Stimulated activated CD8-positive, alpha-beta memory T cell treated with anti-CD3 and anti-CD28 coated beads, Interleukin-12 subunit alpha, Interleukin-12 subunit beta, amount 100 ng/mL, for 1 hour (primary cell): ENCODE results near the gene HEATR9.
"Not testable (repeated sequence)": the region's sequence is repeated elsewhere in the genome, so short reads cannot be mapped to it uniquely, and the experiment has no call there.

Source experiments
- DNase-seq: peaks from one replicate; pipeline ENCODE4 v3.0.0-alpha.2; 2020; ENCODE audit warnings: low read depth

HEATR9 gene

GRCh38 chr17:35868737-35869136 is at the start of gene HEATR9:
Gene HEATR9, minus strand, starts transcription at chr17:35868891. Its CDS starts 149 bp downstream, at chr17:35868742.
- no peak for DNase-seq

- no peak for DNase-seq
Observed at GRCh38 chr17:35917519-35918213, 49.0 kb upstream of the HEATR9 start.

- no peak for DNase-seq
Observed at GRCh38 chr17:35915153-35915964, 46.7 kb upstream of the HEATR9 start.

- DNase-seq, result no peak
Observed at GRCh38 chr17:35914354-35914753, 45.7 kb upstream of the HEATR9 start.

GRCh38 chr17:35913609-35914008 is 44.9 kb upstream of the HEATR9 start:
- no peak for DNase-seq

- DNase-seq, result no peak
Observed at GRCh38 chr17:35912942-35913341, 44.3 kb upstream of the HEATR9 start.

- no peak for DNase-seq
Observed at GRCh38 chr17:35912339-35912912, 43.7 kb upstream of the HEATR9 start.

GRCh38 chr17:35909408-35909807 is 40.7 kb upstream of the HEATR9 start:
- DNase-seq, result no peak

GRCh38 chr17:35907691-35908090 is 39.0 kb upstream of the HEATR9 start:
- no peak for DNase-seq

- no peak for DNase-seq
Observed at GRCh38 chr17:35906926-35907637, 38.4 kb upstream of the HEATR9 start.

- no peak for DNase-seq
Observed at GRCh38 chr17:35906191-35906925, 37.7 kb upstream of the HEATR9 start.

GRCh38 chr17:35903451-35903850 is 34.8 kb upstream of the HEATR9 start:
- DNase-seq, result no peak

- no peak for DNase-seq
Observed at GRCh38 chr17:35901631-35902175, 33.0 kb upstream of the HEATR9 start.

- no peak for DNase-seq
Observed at GRCh38 chr17:35900708-35901480, 32.2 kb upstream of the HEATR9 start.

- DNase-seq, result no peak
Observed at GRCh38 chr17:35900280-35900679, 31.6 kb upstream of the HEATR9 start.

- no peak for DNase-seq
Observed at GRCh38 chr17:35898283-35899070, 29.8 kb upstream of the HEATR9 start.

- not testable (repeated sequence) for DNase-seq
Observed at GRCh38 chr17:35897772-35898171, 29.1 kb upstream of the HEATR9 start.

GRCh38 chr17:35895636-35896587 is 27.2 kb upstream of the HEATR9 start:
- DNase-seq, result no peak

- DNase-seq, result no peak
Observed at GRCh38 chr17:35894206-35894605, 25.5 kb upstream of the HEATR9 start.
